DND-41 (cell line): ENCODE data around the gene SS18L1.

Experiments used
- ATAC-seq: fragments of 200-7000 bp; cut with Tn5 transposase; 3 replicates; pipeline ENCODE4 v1.9.1; 2021; ENCODE audit warnings: low read depth; ENCODE audit not compliant: insufficient read depth
- DNase-seq: peaks from one replicate; pipeline ENCODE4 v3.0.0-alpha.2; 2020
- H2AFZ ChIP-seq: 2 replicates; pipeline ENCODE4 v1.6.0; 2012; ENCODE audit warnings: low read depth, low read length
- H3K27ac ChIP-seq: 2 replicates; pipeline ENCODE4 v1.5.1; 2012; ENCODE audit warnings: low read length, inconsistent platforms
- H3K27me3 ChIP-seq: fragments of 200-600 bp; sonication (generic); 2 replicates; pipeline ENCODE4 v1.6.0; 2012; ENCODE audit warnings: low read length, mild to moderate bottlenecking, inconsistent platforms; ENCODE audit not compliant: insufficient read depth, poor library complexity
- H3K36me3 ChIP-seq: 2 replicates; pipeline ENCODE4 v1.5.1; 2012; ENCODE audit warnings: low read length, inconsistent platforms; ENCODE audit not compliant: insufficient read depth
- H3K4me1 ChIP-seq: 2 replicates; pipeline ENCODE4 v1.5.1; 2012; ENCODE audit warnings: mild to moderate bottlenecking, low read length; ENCODE audit not compliant: insufficient read depth
- H3K4me2 ChIP-seq: 2 replicates; pipeline ENCODE4 v1.6.0; 2012; ENCODE audit warnings: mild to moderate bottlenecking, moderate library complexity, low read length, inconsistent platforms; ENCODE audit not compliant: insufficient read depth
- H3K4me3 ChIP-seq, 2 experiments: fragments of 200-600 bp in 1 of 2; shearing (Covaris generic) in 1 of 2; 2 replicates each; pipeline ENCODE4 v1.5.1; 2012 to 2016; ENCODE audit warnings: inconsistent platforms in 2 of 2, low read length in 2 of 2, mild to moderate bottlenecking in 2 of 2, low read depth in 1 of 2, moderate library complexity in 1 of 2
- H3K79me2 ChIP-seq: 2 replicates; pipeline ENCODE4 v1.6.0; 2012; ENCODE audit warnings: low read length, inconsistent platforms; ENCODE audit not compliant: insufficient read depth
- H3K9ac ChIP-seq: 2 replicates; pipeline ENCODE4 v1.6.0; 2012; ENCODE audit warnings: low read depth, mild to moderate bottlenecking, inconsistent platforms, low read length, moderate library complexity
- H3K9me3 ChIP-seq: 2 replicates; pipeline ENCODE4 v1.5.1; 2012; ENCODE audit warnings: low read length, moderate library complexity, mild to moderate bottlenecking, inconsistent platforms; ENCODE audit not compliant: insufficient read depth, severe bottlenecking
- H4K20me1 ChIP-seq: 2 replicates; pipeline ENCODE4 v1.6.0; 2012; ENCODE audit warnings: low read length; ENCODE audit not compliant: insufficient read depth
- EZH2 ChIP-seq: IDR thresholded peaks from 3 replicates; pipeline ENCODE4 v1.6.1; 2012; ENCODE audit warnings: borderline replicate concordance, low read depth, mild to moderate bottlenecking, moderate library complexity, low read length, inconsistent platforms; ENCODE audit not compliant: severe bottlenecking
- TF ChIP-seq, protein P1 (sequence below): IDR thresholded peaks from 2 replicates; pipeline ENCODE4 v1.5.1; 2012; ENCODE audit warnings: borderline replicate concordance, low read length, moderate library complexity, mild to moderate bottlenecking; ENCODE audit not compliant: poor library complexity, severe bottlenecking; ENCODE audit errors: extremely low read depth

SS18L1 gene

DNA sequence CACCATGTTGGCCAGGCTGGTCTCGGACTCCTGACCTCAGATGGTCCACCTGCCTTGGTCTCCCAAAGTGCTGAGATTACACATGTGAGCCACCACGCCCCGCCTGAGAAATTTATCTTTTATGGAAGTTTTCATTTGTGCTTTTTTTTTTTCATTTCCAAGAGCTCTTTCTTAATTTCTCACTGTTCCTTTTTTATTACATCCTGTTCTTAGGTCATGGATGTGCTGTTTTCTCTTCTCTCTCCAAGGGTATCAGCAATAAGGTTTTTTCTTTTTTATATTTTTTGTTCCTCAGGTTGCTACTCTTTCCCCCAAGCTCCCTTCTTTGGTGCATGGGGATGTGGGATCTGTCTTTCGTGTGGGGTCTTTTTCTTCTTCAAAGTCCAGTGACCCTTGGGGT, 42.5 kb upstream of the SS18L1 start:
- ATAC-seq (no peak), DNase-seq (no peak)
- H3K27ac ChIP-seq: no peak overlapping the region
- H3K9me3 ChIP-seq: no peaks in the 10 kb centered on the region
- H3K9ac ChIP-seq: no peak overlapping the region
- H3K4me3 ChIP-seq: no peak overlapping the region
- no peak overlapping the region for H3K4me2 ChIP-seq
- H4K20me1 ChIP-seq: no peaks in the 10 kb centered on the region; the same call in 1 of the 2 replicates
- no peaks in the 10 kb centered on the region for H3K4me1 ChIP-seq
- TF ChIP-seq, protein P1, sequence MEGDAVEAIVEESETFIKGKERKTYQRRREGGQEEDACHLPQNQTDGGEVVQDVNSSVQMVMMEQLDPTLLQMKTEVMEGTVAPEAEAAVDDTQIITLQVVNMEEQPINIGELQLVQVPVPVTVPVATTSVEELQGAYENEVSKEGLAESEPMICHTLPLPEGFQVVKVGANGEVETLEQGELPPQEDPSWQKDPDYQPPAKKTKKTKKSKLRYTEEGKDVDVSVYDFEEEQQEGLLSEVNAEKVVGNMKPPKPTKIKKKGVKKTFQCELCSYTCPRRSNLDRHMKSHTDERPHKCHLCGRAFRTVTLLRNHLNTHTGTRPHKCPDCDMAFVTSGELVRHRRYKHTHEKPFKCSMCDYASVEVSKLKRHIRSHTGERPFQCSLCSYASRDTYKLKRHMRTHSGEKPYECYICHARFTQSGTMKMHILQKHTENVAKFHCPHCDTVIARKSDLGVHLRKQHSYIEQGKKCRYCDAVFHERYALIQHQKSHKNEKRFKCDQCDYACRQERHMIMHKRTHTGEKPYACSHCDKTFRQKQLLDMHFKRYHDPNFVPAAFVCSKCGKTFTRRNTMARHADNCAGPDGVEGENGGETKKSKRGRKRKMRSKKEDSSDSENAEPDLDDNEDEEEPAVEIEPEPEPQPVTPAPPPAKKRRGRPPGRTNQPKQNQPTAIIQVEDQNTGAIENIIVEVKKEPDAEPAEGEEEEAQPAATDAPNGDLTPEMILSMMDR: no peak
- TF ChIP-seq EZH2: no peak
- H3K79me2 ChIP-seq: no peaks in the 10 kb centered on the region
- H2AFZ ChIP-seq: no peak overlapping the region
- no peaks in the 10 kb centered on the region for H3K27me3 ChIP-seq
- H3K36me3 ChIP-seq: no peaks in the 10 kb centered on the region

DNA sequence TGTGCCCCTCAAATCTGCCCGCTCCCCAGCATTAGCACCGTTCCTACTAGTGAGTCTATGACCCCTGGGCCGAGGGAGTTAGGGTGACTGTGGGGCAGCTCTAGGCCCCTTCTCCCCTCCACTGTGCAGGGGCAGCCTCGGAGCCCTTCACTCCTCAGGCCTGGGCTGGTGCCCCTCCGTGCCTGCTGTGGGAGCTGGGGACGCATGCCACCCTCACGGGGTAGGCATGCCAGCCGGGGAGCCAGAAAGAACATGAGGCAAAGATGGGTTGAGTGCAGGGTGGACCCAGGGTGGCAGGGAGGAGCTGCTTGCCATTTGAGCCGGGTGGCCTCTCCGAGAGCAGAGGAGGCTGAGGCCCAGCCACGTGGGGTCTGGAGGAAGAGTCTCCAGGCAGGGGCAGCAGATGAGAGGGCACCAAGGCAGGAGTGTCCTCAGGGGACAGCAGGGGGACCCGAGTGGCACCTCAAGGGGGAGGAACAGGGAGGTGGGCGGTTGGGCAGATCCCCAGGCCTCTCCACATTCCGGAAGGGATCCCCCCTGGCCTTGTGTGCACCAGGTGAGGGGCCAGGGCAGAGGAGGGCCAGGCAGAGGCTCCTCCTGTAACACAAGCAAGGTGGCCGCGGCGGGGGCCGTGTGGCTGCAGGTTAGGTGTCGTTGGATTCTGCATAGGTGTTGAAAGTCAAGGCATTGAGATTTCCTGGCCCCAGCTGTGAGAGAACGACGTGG, 39.9 kb upstream of the SS18L1 start:
- Histone ChIP-seq H3K4me1 (no peaks in the 10 kb centered on the region), H2AFZ (no peak overlapping the region), H3K9me3 (peaks cover 15% of the 10 kb centered on the region), H3K36me3 (no peaks in the 10 kb centered on the region), H4K20me1 (no peaks in the 10 kb centered on the region; the same call in 1 of the 2 replicates), H3K27ac (no peak overlapping the region), H3K9ac (no peak overlapping the region), H3K27me3 (no peaks in the 10 kb centered on the region), H3K79me2 (no peaks in the 10 kb centered on the region), H3K4me2 (no peak overlapping the region), H3K4me3 (no peak overlapping the region)
- no peak for TF ChIP-seq EZH2
- TF ChIP-seq, protein P1: no peak
- no peak for ATAC-seq
- DNase-seq: no peak

DNA sequence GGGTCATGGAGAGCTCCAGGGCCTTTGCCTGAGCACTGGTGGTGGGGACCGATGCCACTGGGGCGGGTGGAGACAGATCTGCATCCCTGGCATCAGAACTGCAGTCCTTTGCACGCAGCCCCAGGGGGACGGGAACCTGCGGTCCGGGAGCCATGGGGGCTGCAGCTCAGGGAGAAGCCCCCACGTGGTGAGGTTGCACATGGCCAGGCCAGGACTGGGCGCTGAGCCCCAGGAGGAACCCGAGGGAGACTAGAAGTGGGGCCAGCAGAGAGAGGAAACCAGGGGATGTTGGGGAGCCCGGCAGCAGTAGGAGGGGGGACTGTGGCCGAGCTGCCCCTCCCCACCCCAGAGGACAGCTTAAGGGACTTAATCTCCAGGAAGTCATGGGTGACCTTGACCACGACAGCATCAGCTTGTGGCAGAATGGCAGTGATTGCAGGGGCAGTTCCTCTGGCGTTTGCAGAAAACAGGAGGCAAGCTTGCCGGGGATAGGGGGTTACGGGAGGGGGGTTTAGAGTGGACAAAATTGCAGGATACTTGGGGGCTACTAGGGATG, 39.3 kb upstream of the SS18L1 start:
- TF ChIP-seq, protein P1: no peak
- TF ChIP-seq EZH2: no peak
- no peak overlapping the region for H3K27ac ChIP-seq
- H3K27me3 ChIP-seq: no peaks in the 10 kb centered on the region
- H3K79me2 ChIP-seq: no peaks in the 10 kb centered on the region
- DNase-seq (no peak), ATAC-seq (no peak)
- no peaks in the 10 kb centered on the region for H3K36me3 ChIP-seq
- peaks cover 19% of the 10 kb centered on the region for H3K9me3 ChIP-seq
- no peak overlapping the region for H2AFZ ChIP-seq
- no peak overlapping the region for H3K9ac ChIP-seq
- no peaks in the 10 kb centered on the region for H3K4me1 ChIP-seq
- H4K20me1 ChIP-seq: no peaks in the 10 kb centered on the region; the same call in 1 of the 2 replicates
- H3K4me2 ChIP-seq: no peak overlapping the region
- H3K4me3 ChIP-seq: no peak overlapping the region
